GM10266 (cell line): ENCODE measurements around the gene ZFHX2.

Source experiments
- DNase-seq: peaks from one replicate; pipeline ENCODE4 v3.0.0; 2012; ENCODE audit errors: extremely low spot score
- CTCF ChIP-seq: IDR thresholded peaks from 2 replicates; pipeline ENCODE4 v1.5.1; 2012; ENCODE audit warnings: mild to moderate bottlenecking, low read depth; ENCODE audit not compliant: control insufficient read depth, insufficient read depth; ENCODE audit errors: missing control alignments

Gene ZFHX2

GRCh38 chr14:23570806-23571483, 19.4 kb upstream of the ZFHX2 start:
- DNase-seq: no peak

GRCh38 chr14:23569443-23570151, 18.0 kb upstream of the ZFHX2 start:
- DNase-seq: no peak
- no peak for TF ChIP-seq CTCF

More at GRCh38 chr14:23570806-23571483, 19.4 kb upstream of the ZFHX2 start:
- TF ChIP-seq CTCF: no peak

DNA sequence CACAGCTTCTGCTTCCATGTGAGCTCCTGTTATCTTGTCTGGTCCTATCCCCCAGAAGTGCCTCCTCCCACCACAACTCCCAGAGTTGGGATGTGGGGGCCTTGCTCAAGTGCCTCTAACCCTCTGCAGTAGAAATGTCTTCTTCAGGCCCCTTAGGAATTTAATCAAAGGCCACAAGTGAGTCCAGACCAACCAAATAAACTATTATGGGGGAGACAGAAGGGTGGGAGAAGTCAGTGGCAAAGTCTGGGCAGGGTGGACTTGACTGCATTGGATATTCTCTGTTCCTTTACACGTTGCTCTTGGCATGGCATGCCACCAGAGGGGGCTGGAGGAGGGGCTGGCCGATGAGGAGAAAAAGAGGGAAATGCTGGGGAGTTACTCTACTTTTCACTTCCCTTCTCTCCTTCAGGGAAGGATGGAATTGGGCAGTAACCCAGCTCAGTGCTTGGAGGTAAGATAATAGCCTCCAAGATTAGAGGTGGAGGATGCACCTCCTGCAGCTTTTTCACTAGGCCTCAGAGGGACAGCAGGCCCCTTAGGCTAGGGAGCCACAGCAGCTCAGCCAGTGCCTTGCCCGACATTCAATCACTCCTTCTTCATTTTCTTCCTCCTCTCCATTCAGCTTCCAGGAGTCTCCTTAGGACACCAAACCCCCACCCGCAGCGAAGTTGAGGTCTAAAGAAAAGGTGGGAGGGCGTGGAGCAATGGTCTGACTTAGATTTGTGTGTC, 17.2 kb upstream of the ZFHX2 start:
- no peak for DNase-seq
- peak; percentile 55 for TF ChIP-seq CTCF

DNA sequence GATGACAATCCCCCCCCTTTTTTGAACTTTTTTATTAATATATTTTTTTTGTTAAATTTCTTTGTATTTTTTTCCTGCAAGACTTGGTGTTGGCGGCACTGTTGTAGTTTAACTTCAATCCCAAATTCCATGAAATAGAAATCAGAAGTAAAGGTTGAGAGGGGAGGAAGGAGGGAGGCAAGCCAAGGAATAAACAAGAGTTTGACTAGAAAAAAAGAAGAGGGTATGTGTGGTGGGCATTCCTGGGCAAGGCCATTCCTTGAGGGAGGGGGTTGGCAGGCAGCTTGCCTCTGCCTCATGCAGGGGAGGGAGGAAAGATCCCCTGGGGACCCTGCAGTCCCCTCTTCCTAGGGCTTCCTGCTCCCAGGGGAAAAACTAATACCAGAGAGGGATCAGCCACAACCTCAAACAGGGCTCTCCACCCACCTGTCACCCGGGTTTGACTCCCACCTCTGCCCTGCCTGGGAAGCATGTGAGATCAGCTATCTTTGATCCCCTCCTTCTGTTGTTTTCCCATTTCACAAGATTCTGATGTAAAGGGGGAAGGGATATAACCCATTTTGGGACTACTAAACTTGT, 16.5 kb upstream of the ZFHX2 start:
- no peak for TF ChIP-seq CTCF
- DNase-seq: no peak

- peak; percentile 90 for DNase-seq
These were observed 15.8 kb upstream of the ZFHX2 start, which contains the start of gene AP1G2 for GRCh38 chr14:23567186-23568020. Gene AP1G2 (minus strand): TSS chr14:23567791. CDS start chr14:23567314, 477 bp downstream.

More at GRCh38 chr14:23567186-23568020, 15.8 kb upstream of the ZFHX2 start, which contains the start of gene AP1G2:
- TF ChIP-seq CTCF: no peak
